Measurements from ENCODE around the gene PHACTR1.

DNA sequence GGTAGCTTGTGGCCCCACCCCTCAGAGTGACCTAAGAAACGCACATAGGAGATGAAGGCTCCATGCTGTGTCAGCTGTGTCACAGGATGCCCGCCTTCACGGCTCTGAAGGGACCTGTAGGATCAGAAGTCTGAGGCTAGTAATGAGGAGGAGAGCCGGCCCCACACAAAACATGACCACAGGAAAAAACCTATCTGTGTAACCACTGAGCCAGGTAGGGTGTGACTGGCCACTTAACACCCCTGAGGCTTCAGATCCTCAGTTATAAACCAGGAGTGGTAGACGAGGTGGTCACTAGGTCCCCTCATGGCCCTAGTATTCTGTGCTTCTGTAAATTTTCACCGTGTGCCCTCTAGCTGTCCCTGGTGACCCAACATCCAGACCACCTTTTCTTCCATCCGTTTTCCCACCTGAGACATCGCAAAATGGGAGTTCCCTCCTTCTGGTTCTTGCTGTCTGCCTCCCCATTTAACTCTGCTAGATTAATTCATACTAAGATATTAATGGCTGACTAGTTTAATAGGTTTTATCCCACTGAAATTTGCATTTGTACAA, 558.9 kb downstream of the PHACTR1 start:
- TF ChIP-seq, protein P1, sequence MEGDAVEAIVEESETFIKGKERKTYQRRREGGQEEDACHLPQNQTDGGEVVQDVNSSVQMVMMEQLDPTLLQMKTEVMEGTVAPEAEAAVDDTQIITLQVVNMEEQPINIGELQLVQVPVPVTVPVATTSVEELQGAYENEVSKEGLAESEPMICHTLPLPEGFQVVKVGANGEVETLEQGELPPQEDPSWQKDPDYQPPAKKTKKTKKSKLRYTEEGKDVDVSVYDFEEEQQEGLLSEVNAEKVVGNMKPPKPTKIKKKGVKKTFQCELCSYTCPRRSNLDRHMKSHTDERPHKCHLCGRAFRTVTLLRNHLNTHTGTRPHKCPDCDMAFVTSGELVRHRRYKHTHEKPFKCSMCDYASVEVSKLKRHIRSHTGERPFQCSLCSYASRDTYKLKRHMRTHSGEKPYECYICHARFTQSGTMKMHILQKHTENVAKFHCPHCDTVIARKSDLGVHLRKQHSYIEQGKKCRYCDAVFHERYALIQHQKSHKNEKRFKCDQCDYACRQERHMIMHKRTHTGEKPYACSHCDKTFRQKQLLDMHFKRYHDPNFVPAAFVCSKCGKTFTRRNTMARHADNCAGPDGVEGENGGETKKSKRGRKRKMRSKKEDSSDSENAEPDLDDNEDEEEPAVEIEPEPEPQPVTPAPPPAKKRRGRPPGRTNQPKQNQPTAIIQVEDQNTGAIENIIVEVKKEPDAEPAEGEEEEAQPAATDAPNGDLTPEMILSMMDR (conservative IDR thresholded peaks at IDR 0.05; ENCODE audit: low read depth, low read length), result no peak
- TF ChIP-seq POLR2A (IDR thresholded peaks at IDR 0.05; ENCODE audit: low read depth, low read length), result no peak
- no peak for TF ChIP-seq RCOR1 (IDR thresholded peaks at IDR 0.05; ENCODE audit: insufficient replicate concordance, low read length)
- TF ChIP-seq RAD21 (IDR thresholded peaks at IDR 0.05; ENCODE audit: low read length), result no peak
- TF ChIP-seq, protein P2, sequence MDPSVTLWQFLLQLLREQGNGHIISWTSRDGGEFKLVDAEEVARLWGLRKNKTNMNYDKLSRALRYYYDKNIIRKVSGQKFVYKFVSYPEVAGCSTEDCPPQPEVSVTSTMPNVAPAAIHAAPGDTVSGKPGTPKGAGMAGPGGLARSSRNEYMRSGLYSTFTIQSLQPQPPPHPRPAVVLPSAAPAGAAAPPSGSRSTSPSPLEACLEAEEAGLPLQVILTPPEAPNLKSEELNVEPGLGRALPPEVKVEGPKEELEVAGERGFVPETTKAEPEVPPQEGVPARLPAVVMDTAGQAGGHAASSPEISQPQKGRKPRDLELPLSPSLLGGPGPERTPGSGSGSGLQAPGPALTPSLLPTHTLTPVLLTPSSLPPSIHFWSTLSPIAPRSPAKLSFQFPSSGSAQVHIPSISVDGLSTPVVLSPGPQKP (IDR thresholded peaks at IDR 0.05; ENCODE audit: borderline replicate concordance, low read depth, low read length), result no peak
- TF ChIP-seq CEBPB (IDR thresholded peaks at IDR 0.05; ENCODE audit: low read depth, low read length), result no peak
- TF ChIP-seq BHLHE40 (IDR thresholded peaks at IDR 0.05; ENCODE audit: low read depth, low read length), result no peak
- no peak for TF ChIP-seq RFX5 (IDR thresholded peaks at IDR 0.05; ENCODE audit: low read depth, low read length)
- no peak for TF ChIP-seq FOS (IDR thresholded peaks at IDR 0.05; ENCODE audit: low read depth, low read length)
- no peak for TF ChIP-seq CHD1 (IDR thresholded peaks at IDR 0.05; ENCODE audit: low read depth, low read length)
- no peak for TF ChIP-seq MXI1 (IDR thresholded peaks at IDR 0.05; ENCODE audit: borderline replicate concordance, low read depth, low read length)
- no peak for TF ChIP-seq SMC3 (IDR thresholded peaks at IDR 0.05; ENCODE audit: low read depth, low read length)
- TF ChIP-seq MAFK (IDR thresholded peaks at IDR 0.05; ENCODE audit: low read depth, low read length), result no peak
- TF ChIP-seq, protein P3, sequence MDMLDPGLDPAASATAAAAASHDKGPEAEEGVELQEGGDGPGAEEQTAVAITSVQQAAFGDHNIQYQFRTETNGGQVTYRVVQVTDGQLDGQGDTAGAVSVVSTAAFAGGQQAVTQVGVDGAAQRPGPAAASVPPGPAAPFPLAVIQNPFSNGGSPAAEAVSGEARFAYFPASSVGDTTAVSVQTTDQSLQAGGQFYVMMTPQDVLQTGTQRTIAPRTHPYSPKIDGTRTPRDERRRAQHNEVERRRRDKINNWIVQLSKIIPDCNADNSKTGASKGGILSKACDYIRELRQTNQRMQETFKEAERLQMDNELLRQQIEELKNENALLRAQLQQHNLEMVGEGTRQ (IDR thresholded peaks at IDR 0.05; ENCODE audit: low read depth, low read length), result no peak
